ENCODE results near the gene DIRAS3.

DIRAS3 gene

GRCh38 chr1:68049941-68050878, at the start of gene DIRAS3:
DIRAS3 (minus strand) TSS chr1:68050627; CDS start chr1:68047297, 3,330 bp downstream.
- H3K4me1 ChIP-seq (ENCODE audit: insufficient read depth, poor library complexity, severe bottlenecking), result no peaks in the 10 kb centered on the region
- peak within 1 kb of the TSS; percentile 25 for H3K4me3 ChIP-seq (ENCODE audit: severe bottlenecking)
- no peaks in the 10 kb centered on the region for H3K9me3 ChIP-seq (ENCODE audit: severe bottlenecking)
- no peaks in the 10 kb centered on the region for H3K36me3 ChIP-seq (ENCODE audit: low read depth)
- TF ChIP-seq CTCF (IDR thresholded peaks at IDR 0.05; ENCODE audit: poor library complexity, severe bottlenecking), result no peak
- H3K27ac ChIP-seq (ENCODE audit: poor library complexity, severe bottlenecking), result no peak within 1 kb of the TSS
- peaks cover 16% of the 10 kb centered on the region for H3K27me3 ChIP-seq (ENCODE audit: insufficient read depth, poor library complexity, severe bottlenecking)
- ATAC-seq (ENCODE audit: low read depth), result peak; percentile 43
- DNase-seq (ENCODE audit: low spot score), result no peak

- ATAC-seq (ENCODE audit: low read depth), result peak; percentile 53; the same call in 1 of the 3 replicates
- no peaks in the 10 kb centered on the region for H3K9me3 ChIP-seq (ENCODE audit: severe bottlenecking)
- H3K36me3 ChIP-seq (ENCODE audit: low read depth), result no peaks in the 10 kb centered on the region
- H3K27ac ChIP-seq (ENCODE audit: poor library complexity, severe bottlenecking), result no peak overlapping the region
- DNase-seq (ENCODE audit: low spot score), result no peak
- no peaks in the 10 kb centered on the region for H3K27me3 ChIP-seq (ENCODE audit: insufficient read depth, poor library complexity, severe bottlenecking)
- H3K4me3 ChIP-seq (ENCODE audit: severe bottlenecking), result no peak overlapping the region
- no peak for TF ChIP-seq CTCF (IDR thresholded peaks at IDR 0.05; ENCODE audit: poor library complexity, severe bottlenecking)
- H3K4me1 ChIP-seq (ENCODE audit: insufficient read depth, poor library complexity, severe bottlenecking), result no peaks in the 10 kb centered on the region
These were observed 43.3 kb upstream of the DIRAS3 start for GRCh38 chr1:68093737-68094136.

GRCh38 chr1:68087184-68087583, 36.8 kb upstream of the DIRAS3 start:
- no peaks in the 10 kb centered on the region for H3K27me3 ChIP-seq (ENCODE audit: insufficient read depth, poor library complexity, severe bottlenecking)

GRCh38 chr1:68085752-68086151, 35.3 kb upstream of the DIRAS3 start:
- Histone ChIP-seq H3K27ac (ENCODE audit: poor library complexity, severe bottlenecking) (no peak overlapping the region), H3K4me1 (ENCODE audit: insufficient read depth, poor library complexity, severe bottlenecking) (no peaks in the 10 kb centered on the region), H3K4me3 (ENCODE audit: severe bottlenecking) (no peak overlapping the region), H3K9me3 (ENCODE audit: severe bottlenecking) (no peaks in the 10 kb centered on the region), H3K27me3 (ENCODE audit: insufficient read depth, poor library complexity, severe bottlenecking) (no peaks in the 10 kb centered on the region), H3K36me3 (ENCODE audit: low read depth) (no peaks in the 10 kb centered on the region)
- ATAC-seq (ENCODE audit: low read depth), result no peak
- no peak for TF ChIP-seq CTCF (IDR thresholded peaks at IDR 0.05; ENCODE audit: poor library complexity, severe bottlenecking)
- no peak for DNase-seq (ENCODE audit: low spot score)

More at GRCh38 chr1:68087184-68087583, 36.8 kb upstream of the DIRAS3 start:
- Histone ChIP-seq H3K4me3 (ENCODE audit: severe bottlenecking) (no peak overlapping the region), H3K36me3 (ENCODE audit: low read depth) (no peaks in the 10 kb centered on the region), H3K9me3 (ENCODE audit: severe bottlenecking) (no peaks in the 10 kb centered on the region), H3K4me1 (ENCODE audit: insufficient read depth, poor library complexity, severe bottlenecking) (no peaks in the 10 kb centered on the region), H3K27ac (ENCODE audit: poor library complexity, severe bottlenecking) (no peak overlapping the region)
- ATAC-seq (ENCODE audit: low read depth) (no peak), DNase-seq (ENCODE audit: low spot score) (no peak)
- TF ChIP-seq CTCF (IDR thresholded peaks at IDR 0.05; ENCODE audit: poor library complexity, severe bottlenecking), result no peak

- H3K36me3 ChIP-seq (ENCODE audit: low read depth), result no peaks in the 10 kb centered on the region
- DNase-seq (ENCODE audit: low spot score) (no peak), ATAC-seq (ENCODE audit: low read depth) (no peak)
- no peaks in the 10 kb centered on the region for H3K9me3 ChIP-seq (ENCODE audit: severe bottlenecking)
- no peak overlapping the region for H3K27ac ChIP-seq (ENCODE audit: poor library complexity, severe bottlenecking)
- no peaks in the 10 kb centered on the region for H3K4me1 ChIP-seq (ENCODE audit: insufficient read depth, poor library complexity, severe bottlenecking)
- H3K4me3 ChIP-seq (ENCODE audit: severe bottlenecking), result no peak overlapping the region
- TF ChIP-seq CTCF (IDR thresholded peaks at IDR 0.05; ENCODE audit: poor library complexity, severe bottlenecking), result no peak
- H3K27me3 ChIP-seq (ENCODE audit: insufficient read depth, poor library complexity, severe bottlenecking), result no peaks in the 10 kb centered on the region
These were observed 33.3 kb upstream of the DIRAS3 start for GRCh38 chr1:68083686-68084085.

Measured in RWPE2 (cell line).